ENCODE results near the gene SLC2A14. TPM values are rescaled to one million over a fixed set of nuclear protein-coding genes. Genes with fewer than 3 reads are reported as not detected.
"Not testable (repeated sequence)": the region's sequence is repeated elsewhere in the genome, so short reads cannot be mapped to it uniquely, and the experiment has no call there.

Gene SLC2A14
- total RNA-seq, 4 donors from 2014 or later = 0.48 to 0.96 TPM; not detected in 2

- no peak for DNase-seq
- intact Hi-C loops (cut with DNase I; ENCODE audit: low total_unique reads) (no loop called here), in situ Hi-C loops (cut with MboI; ENCODE audit: low pct_ligation_motif_present in 1 of 4, low pct_unique_long_range_greater_than_20kb in 1 of 4, low sequenced_read_pairs in 3 of 4) (no loop called here)
- Histone ChIP-seq H3K4me3 (no peak overlapping the region), H3K4me1 (no peaks in the 10 kb centered on the region), H3K27ac (no peak overlapping the region), H3K36me3 (no peaks in the 10 kb centered on the region), H3K27me3 (no peaks in the 10 kb centered on the region), H3K9me3 (no peaks in the 10 kb centered on the region)
- TF ChIP-seq POLR2AphosphoS5 (IDR thresholded peaks at IDR 0.05) (no peak), POLR2A (IDR thresholded peaks at IDR 0.05) (no peak), EP300 (IDR thresholded peaks at IDR 0.05; ENCODE audit: low read depth) (no peak), CTCF (IDR thresholded peaks at IDR 0.05) (no peak)
- 51 to 54% methylated on average over 5 of the region's 5 CpGs for WGBS, 2 donors (ENCODE audit: low coverage in 1 of 2)
These were observed 36.9 kb downstream of the SLC2A14 start for GRCh38 chr12:7835766-7836165.

DNA sequence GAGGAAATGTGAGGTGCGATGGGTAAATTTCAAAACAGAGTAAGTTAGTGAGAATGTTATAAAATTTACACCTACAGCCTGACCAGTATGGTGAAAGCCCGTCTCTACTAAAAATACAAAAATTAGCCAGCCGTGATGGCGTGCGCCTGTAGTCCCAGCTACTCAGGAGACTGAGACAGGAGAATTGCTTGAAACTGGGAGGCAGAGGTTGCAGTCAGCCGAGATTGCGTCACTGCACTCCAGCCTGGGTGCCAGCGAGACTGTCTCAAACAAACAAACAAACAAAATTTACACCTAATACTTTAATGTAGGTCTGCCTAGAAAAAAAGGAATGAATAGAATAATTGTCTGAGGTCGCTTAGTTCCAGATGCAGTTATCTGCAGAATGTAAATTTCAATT, 37.6 kb downstream of the SLC2A14 start:
- H3K27me3 ChIP-seq = no peaks in the 10 kb centered on the region
- intact Hi-C loops (cut with DNase I; ENCODE audit: low total_unique reads) (no loop called here), in situ Hi-C loops (cut with MboI; ENCODE audit: low pct_ligation_motif_present in 1 of 4, low pct_unique_long_range_greater_than_20kb in 1 of 4, low sequenced_read_pairs in 3 of 4) (no loop called here)
- DNase-seq = no peak
- TF ChIP-seq POLR2A (IDR thresholded peaks at IDR 0.05) = no peak
- TF ChIP-seq CTCF (IDR thresholded peaks at IDR 0.05) = no peak
- TF ChIP-seq POLR2AphosphoS5 (IDR thresholded peaks at IDR 0.05) = no peak
- TF ChIP-seq EP300 (IDR thresholded peaks at IDR 0.05; ENCODE audit: low read depth) = no peak
- no peaks in the 10 kb centered on the region for H3K9me3 ChIP-seq
- H3K4me3 ChIP-seq = no peak overlapping the region
- H3K4me1 ChIP-seq = no peaks in the 10 kb centered on the region
- H3K27ac ChIP-seq = no peak overlapping the region
- 66 to 67% methylated on average over 9 of the region's 9 CpGs for WGBS, 2 donors (ENCODE audit: low coverage in 1 of 2)
- no peaks in the 10 kb centered on the region for H3K36me3 ChIP-seq

DNA sequence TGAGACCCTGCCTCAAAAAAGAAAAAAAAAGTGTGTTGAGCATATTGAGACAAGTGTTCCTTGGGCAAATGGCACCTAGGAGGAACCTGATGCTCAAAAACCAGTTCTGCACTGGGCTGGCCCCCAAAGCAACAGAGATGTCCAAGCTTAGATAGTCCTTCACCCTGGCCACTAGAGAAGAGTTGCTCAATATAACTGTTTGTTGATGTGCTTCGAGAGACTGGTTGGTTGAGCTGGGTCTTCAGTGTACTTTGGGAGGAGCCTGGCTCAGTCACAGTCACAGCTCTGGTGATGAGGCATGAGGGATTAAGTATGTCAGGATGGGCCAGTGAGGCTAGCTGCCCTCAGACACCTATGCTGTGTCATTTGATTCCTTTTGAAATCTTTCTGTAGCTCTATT, 38.0 kb downstream of the SLC2A14 start:
- no peak for DNase-seq
- in situ Hi-C loops (cut with MboI; ENCODE audit: low pct_ligation_motif_present in 1 of 4, low pct_unique_long_range_greater_than_20kb in 1 of 4, low sequenced_read_pairs in 3 of 4) = no loop called here
- Histone ChIP-seq H3K9me3 (no peaks in the 10 kb centered on the region), H3K36me3 (no peaks in the 10 kb centered on the region), H3K27me3 (no peaks in the 10 kb centered on the region), H3K27ac (no peak overlapping the region), H3K4me3 (no peak overlapping the region), H3K4me1 (no peaks in the 10 kb centered on the region)
- intact Hi-C loops (cut with DNase I; ENCODE audit: low total_unique reads) = no loop called here
- TF ChIP-seq POLR2A (IDR thresholded peaks at IDR 0.05) (no peak), CTCF (IDR thresholded peaks at IDR 0.05) (no peak), POLR2AphosphoS5 (IDR thresholded peaks at IDR 0.05) (no peak), EP300 (IDR thresholded peaks at IDR 0.05; ENCODE audit: low read depth) (no peak)
- WGBS, 2 donors (ENCODE audit: low coverage in 1 of 2) = 0 to 57% methylated on average over 1 of the region's 1 CpG

DNA sequence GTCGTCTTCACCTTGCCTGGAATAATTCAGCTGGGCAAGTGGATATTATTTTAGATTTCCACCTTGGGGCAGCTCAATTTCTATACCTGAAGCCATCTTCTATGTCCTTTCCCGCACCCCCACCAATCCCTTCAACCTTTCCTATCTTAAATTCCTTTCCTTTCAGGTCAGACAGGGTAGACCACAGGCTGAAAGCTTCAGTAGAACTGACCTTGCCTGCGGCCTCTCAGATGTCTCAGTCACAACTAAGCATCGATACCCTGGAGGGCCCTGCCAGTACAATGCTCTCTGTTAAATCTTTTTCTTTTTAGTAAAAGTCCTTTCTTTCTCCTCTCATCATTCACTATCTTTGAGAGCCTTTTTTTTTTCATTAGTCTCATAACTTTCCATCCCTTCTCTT, 38.9 kb downstream of the SLC2A14 start:
- no peaks in the 10 kb centered on the region for H3K27me3 ChIP-seq
- no peaks in the 10 kb centered on the region for H3K4me1 ChIP-seq
- in situ Hi-C loops (cut with MboI; ENCODE audit: low pct_ligation_motif_present in 1 of 4, low pct_unique_long_range_greater_than_20kb in 1 of 4, low sequenced_read_pairs in 3 of 4) (no loop called here), intact Hi-C loops (cut with DNase I; ENCODE audit: low total_unique reads) (no loop called here)
- no peaks in the 10 kb centered on the region for H3K9me3 ChIP-seq
- DNase-seq = no peak
- no peak for TF ChIP-seq POLR2A (IDR thresholded peaks at IDR 0.05)
- no peak for TF ChIP-seq POLR2AphosphoS5 (IDR thresholded peaks at IDR 0.05)
- no peak for TF ChIP-seq CTCF (IDR thresholded peaks at IDR 0.05)
- no peak for TF ChIP-seq EP300 (IDR thresholded peaks at IDR 0.05; ENCODE audit: low read depth)
- no peak overlapping the region for H3K4me3 ChIP-seq
- H3K27ac ChIP-seq = no peak overlapping the region
- WGBS, 2 donors (ENCODE audit: low coverage in 1 of 2) = 80 to 84% methylated on average over 2 to 4 of the region's 4 CpGs
- H3K36me3 ChIP-seq = no peaks in the 10 kb centered on the region

GRCh38 chr12:7833201-7833600, 39.5 kb downstream of the SLC2A14 start:
- H3K27me3 ChIP-seq, H3K4me1 ChIP-seq: not testable (repeated sequence)
- 72 to 80% methylated on average over 1 to 6 of the region's 6 CpGs for WGBS, 2 donors (ENCODE audit: low coverage in 1 of 2)

More at GRCh38 chr12:7833201-7833600, 39.5 kb downstream of the SLC2A14 start:
- in situ Hi-C loops (cut with MboI; ENCODE audit: low pct_ligation_motif_present in 1 of 4, low pct_unique_long_range_greater_than_20kb in 1 of 4, low sequenced_read_pairs in 3 of 4); H3K9me3 ChIP-seq; H3K27ac ChIP-seq; DNase-seq; H3K4me3 ChIP-seq; H3K36me3 ChIP-seq; intact Hi-C loops (cut with DNase I; ENCODE audit: low total_unique reads): not testable (repeated sequence)

Measured in transverse colon (tissue), 4 donors.